ENCODE data around the gene IFIT2. TPM values are rescaled to one million over a fixed set of nuclear protein-coding genes. Genes with fewer than 3 reads are reported as not detected.
"Not testable (repeated sequence)": the region's sequence is repeated elsewhere in the genome, so short reads cannot be mapped to it uniquely, and the experiment has no call there.

Gene IFIT2
- total and polyA plus RNA-seq, 2 donors (not counting 3 experiments of a cell fraction or from before 2014, with no cell fraction given): 0.23 to 1.4 TPM

DNA sequence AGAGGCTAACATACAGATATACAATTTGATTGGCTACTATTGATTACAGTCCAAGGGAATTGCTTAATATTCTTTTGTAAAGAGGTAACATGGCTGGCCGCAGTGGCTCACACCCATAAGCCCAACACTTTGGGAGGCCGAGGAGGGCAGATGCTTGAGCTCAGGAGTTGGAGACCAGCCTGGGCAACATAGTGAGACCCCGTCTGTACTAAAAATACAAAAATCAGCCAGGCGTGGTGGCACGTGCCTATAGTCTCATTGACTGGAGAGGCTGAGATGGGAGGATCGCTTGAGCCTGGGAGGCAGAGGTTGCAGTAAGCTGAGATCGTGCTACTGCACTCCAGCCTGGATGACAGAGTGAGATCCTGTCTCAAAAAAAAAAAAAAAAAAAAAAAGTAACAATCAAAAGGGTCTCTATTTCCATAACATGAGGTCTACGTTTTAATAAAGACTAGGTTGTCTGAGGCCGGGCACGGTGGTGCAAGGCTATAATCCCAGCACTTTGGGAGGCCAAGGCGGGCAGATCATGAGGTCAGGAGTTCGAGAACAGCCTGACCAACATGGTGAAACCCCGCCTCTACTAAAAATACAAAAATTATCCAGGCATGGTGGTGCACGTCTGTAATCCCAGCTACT lies 29.8 kb downstream of the IFIT2 start:
- H3K9me3 ChIP-seq (replicated peaks; ENCODE audit: control insufficient read depth, insufficient read depth, low read length); intact Hi-C loops (cut with micrococcal nuclease); H3K9me1 ChIP-seq (replicated peaks; ENCODE audit: control insufficient read depth, extremely low read depth, insufficient read depth, low read length); H3K36me3 ChIP-seq (ENCODE audit: control insufficient read depth in 2 of 2, extremely low read depth in 1 of 2, insufficient read depth in 2 of 2, low read length in 2 of 2); H3K79me2 ChIP-seq (ENCODE audit: control insufficient read depth, insufficient read depth, low read length); FAIRE-seq; H3K4me3 ChIP-seq (replicated peaks in 1 of 3; ENCODE audit: insufficient read depth in 1 of 3, low read depth in 1 of 3, low read length in 3 of 3); POLR2A ChIA-PET; H2AFZ ChIP-seq (ENCODE audit: low read depth, low read length); H3K9ac ChIP-seq (replicated peaks; ENCODE audit: extremely low read depth, insufficient read depth, low read length); DNase-seq (ENCODE audit: low read depth, low spot score); H3K4me2 ChIP-seq (ENCODE audit: insufficient read depth, low read length); dilution Hi-C loops (cut with MboI; ENCODE audit: extremely low pct_ligation_motif_present, low sequenced_read_pairs); H4K20me1 ChIP-seq (replicated peaks; ENCODE audit: control insufficient read depth, extremely low read depth, insufficient read depth, low read length); BruUV-seq (replicated peaks); H3K27ac ChIP-seq (ENCODE audit: insufficient read depth, low read depth, low read length); H3K27me3 ChIP-seq (ENCODE audit: control insufficient read depth in 2 of 2, insufficient read depth in 2 of 2, low read length in 2 of 2): not testable (repeated sequence)
- H3K4me1 ChIP-seq (ENCODE audit: control insufficient read depth, extremely low read depth, insufficient read depth, low read length): peaks cover 21% of the 10 kb centered on the region
- CTCF ChIA-PET: interaction anchor here (1.4 kb wide), 1 partner anchor 38 kb away, joined by 7 read pairs; no protein-coding TSS in a partner anchor

DNA sequence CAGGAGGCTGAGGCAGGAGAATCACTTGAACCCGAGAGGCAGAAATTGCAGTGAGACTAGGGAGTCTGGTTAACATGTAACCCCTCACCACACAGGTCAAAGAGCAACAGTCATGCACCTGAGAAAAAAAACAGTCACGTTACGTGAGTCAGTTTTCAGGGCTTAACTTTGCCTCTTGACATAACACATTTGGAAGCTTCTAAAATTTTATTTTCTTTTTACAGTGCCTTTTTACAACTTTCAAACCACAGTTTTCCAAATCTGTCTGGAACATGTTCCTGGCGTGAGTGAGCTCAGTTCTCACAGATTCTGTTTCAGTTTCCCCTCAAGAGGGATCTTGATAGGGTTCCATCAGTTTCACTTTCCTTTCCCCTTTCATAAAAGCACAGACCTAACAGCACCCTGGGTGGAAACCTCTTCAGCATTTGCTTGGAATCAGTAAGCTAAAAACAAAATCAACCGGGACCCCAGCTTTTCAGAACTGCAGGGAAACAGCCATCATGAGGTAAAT lies 30.3 kb downstream of the IFIT2 start:
- Histone ChIP-seq H3K9me3 (replicated peaks; ENCODE audit: control insufficient read depth, insufficient read depth, low read length) (no peaks in the 10 kb centered on the region), H3K9me1 (replicated peaks; ENCODE audit: control insufficient read depth, extremely low read depth, insufficient read depth, low read length) (no peaks in the 10 kb centered on the region), H3K4me3 (replicated peaks in 1 of 3; ENCODE audit: insufficient read depth in 1 of 3, low read depth in 1 of 3, low read length in 3 of 3) (no peak overlapping the region), H3K4me2 (ENCODE audit: insufficient read depth, low read length) (peak overlapping the region; percentile 44), H3K27me3 (ENCODE audit: control insufficient read depth in 2 of 2, insufficient read depth in 2 of 2, low read length in 2 of 2) (no peaks in the 10 kb centered on the region), H3K36me3 (ENCODE audit: control insufficient read depth in 2 of 2, extremely low read depth in 1 of 2, insufficient read depth in 2 of 2, low read length in 2 of 2) (no peaks in the 10 kb centered on the region), H2AFZ (ENCODE audit: low read depth, low read length) (peak overlapping the region; percentile 57), H3K9ac (replicated peaks; ENCODE audit: extremely low read depth, insufficient read depth, low read length) (no peak overlapping the region), H3K27ac (ENCODE audit: insufficient read depth, low read depth, low read length) (no peak overlapping the region), H3K79me2 (ENCODE audit: control insufficient read depth, insufficient read depth, low read length) (no peaks in the 10 kb centered on the region), H4K20me1 (replicated peaks; ENCODE audit: control insufficient read depth, extremely low read depth, insufficient read depth, low read length) (no peaks in the 10 kb centered on the region), H3K4me1 (ENCODE audit: control insufficient read depth, extremely low read depth, insufficient read depth, low read length) (peaks cover 15% of the 10 kb centered on the region)
- peak; percentile 60 for DNase-seq (ENCODE audit: low read depth, low spot score)
- intact Hi-C loops (cut with micrococcal nuclease) (no loop called here), dilution Hi-C loops (cut with MboI; ENCODE audit: extremely low pct_ligation_motif_present, low sequenced_read_pairs) (no loop called here)
- no peak for TF ChIP-seq JUN (IDR thresholded peaks at IDR 0.05; ENCODE audit: borderline replicate concordance, insufficient read depth, insufficient read length, low read depth)
- TF ChIP-seq MYC (IDR thresholded peaks at IDR 0.05; ENCODE audit: low read depth, low read length): no peak
- TF ChIP-seq, protein P1, sequence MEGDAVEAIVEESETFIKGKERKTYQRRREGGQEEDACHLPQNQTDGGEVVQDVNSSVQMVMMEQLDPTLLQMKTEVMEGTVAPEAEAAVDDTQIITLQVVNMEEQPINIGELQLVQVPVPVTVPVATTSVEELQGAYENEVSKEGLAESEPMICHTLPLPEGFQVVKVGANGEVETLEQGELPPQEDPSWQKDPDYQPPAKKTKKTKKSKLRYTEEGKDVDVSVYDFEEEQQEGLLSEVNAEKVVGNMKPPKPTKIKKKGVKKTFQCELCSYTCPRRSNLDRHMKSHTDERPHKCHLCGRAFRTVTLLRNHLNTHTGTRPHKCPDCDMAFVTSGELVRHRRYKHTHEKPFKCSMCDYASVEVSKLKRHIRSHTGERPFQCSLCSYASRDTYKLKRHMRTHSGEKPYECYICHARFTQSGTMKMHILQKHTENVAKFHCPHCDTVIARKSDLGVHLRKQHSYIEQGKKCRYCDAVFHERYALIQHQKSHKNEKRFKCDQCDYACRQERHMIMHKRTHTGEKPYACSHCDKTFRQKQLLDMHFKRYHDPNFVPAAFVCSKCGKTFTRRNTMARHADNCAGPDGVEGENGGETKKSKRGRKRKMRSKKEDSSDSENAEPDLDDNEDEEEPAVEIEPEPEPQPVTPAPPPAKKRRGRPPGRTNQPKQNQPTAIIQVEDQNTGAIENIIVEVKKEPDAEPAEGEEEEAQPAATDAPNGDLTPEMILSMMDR (IDR thresholded peaks at IDR 0.05; ENCODE audit: extremely low read depth in 1 of 2, insufficient read depth in 1 of 2, low read depth in 1 of 2, low read length in 2 of 2): no peak
- TF ChIP-seq, protein P2, sequence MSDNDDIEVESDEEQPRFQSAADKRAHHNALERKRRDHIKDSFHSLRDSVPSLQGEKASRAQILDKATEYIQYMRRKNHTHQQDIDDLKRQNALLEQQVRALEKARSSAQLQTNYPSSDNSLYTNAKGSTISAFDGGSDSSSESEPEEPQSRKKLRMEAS (IDR thresholded peaks at IDR 0.05; ENCODE audit: insufficient read depth, insufficient read length): no peak
- no peak for TF ChIP-seq FOS (IDR thresholded peaks at IDR 0.05; ENCODE audit: borderline replicate concordance, insufficient read depth, low read length)
- TF ChIP-seq POLR2AphosphoS5 (IDR thresholded peaks at IDR 0.05; ENCODE audit: insufficient read depth, low read depth, low read length): no peak
- TF ChIP-seq POLR2A (IDR thresholded peaks at IDR 0.05; ENCODE audit: low read depth, low read length): no peak
- TF ChIP-seq EZH2 (IDR thresholded peaks at IDR 0.05; ENCODE audit: borderline replicate concordance, low read depth, low read length, severe bottlenecking): no peak
- no peak for TF ChIP-seq GATA2 (IDR thresholded peaks at IDR 0.05; ENCODE audit: insufficient read depth, insufficient read length, low read depth, low read length)
- FAIRE-seq: no peak
- POLR2A ChIA-PET: no interaction called here
- CTCF ChIA-PET: interaction anchor here (1.4 kb wide), 1 partner anchor 37 kb away, joined by 7 read pairs; no protein-coding TSS in a partner anchor
- no TSS peak for BruUV-seq (replicated peaks)

All from endothelial cell of umbilical vein (primary cell).